Activated T-cell treated with anti-CD3 and anti-CD28 coated beads, Interleukin-2, amount 50 U/mL, for 24 hours (primary cell): Measurements from ENCODE around the gene VWA7.

ENCODE experiments used
- DNase-seq: peaks from one replicate; pipeline ENCODE4 v3.0.0-alpha.2; 2020
- H3K27ac Mint-ChIP-seq: 2 replicates; pipeline ENCODE4 v1.8.0; 2020; ENCODE audit warnings: mild to moderate bottlenecking, mixed read lengths
- H3K27me3 Mint-ChIP-seq: 2 replicates; pipeline ENCODE4 v1.8.0; 2020; ENCODE audit warnings: mixed read lengths
- H3K36me3 Mint-ChIP-seq: 2 replicates; pipeline ENCODE4 v1.8.0; 2020; ENCODE audit warnings: low read depth, mixed read lengths
- H3K4me1 Mint-ChIP-seq: 2 replicates; pipeline ENCODE4 v1.8.0; 2020; ENCODE audit warnings: low read depth, mixed read lengths
- H3K4me3 Mint-ChIP-seq: 2 replicates; pipeline ENCODE4 v1.8.0; 2020; ENCODE audit warnings: mild to moderate bottlenecking, moderate library complexity, mixed read lengths
- H3K9me3 Mint-ChIP-seq: 2 replicates; pipeline ENCODE4 v1.8.0; 2020; ENCODE audit warnings: mixed read lengths

The VWA7 gene

GRCh38 chr6:31727034-31727716 lies 50.0 kb downstream of the VWA7 start:
- H3K27ac Mint-ChIP-seq, result peak overlapping the region; percentile 65
- H3K4me1 Mint-ChIP-seq, result peaks cover 59% of the 10 kb centered on the region
- H3K9me3 Mint-ChIP-seq, result no peaks in the 10 kb centered on the region
- no peak overlapping the region for H3K4me3 Mint-ChIP-seq
- H3K27me3 Mint-ChIP-seq, result no peaks in the 10 kb centered on the region
- H3K36me3 Mint-ChIP-seq, result peaks cover 39% of the 10 kb centered on the region
- no peak for DNase-seq

DNA sequence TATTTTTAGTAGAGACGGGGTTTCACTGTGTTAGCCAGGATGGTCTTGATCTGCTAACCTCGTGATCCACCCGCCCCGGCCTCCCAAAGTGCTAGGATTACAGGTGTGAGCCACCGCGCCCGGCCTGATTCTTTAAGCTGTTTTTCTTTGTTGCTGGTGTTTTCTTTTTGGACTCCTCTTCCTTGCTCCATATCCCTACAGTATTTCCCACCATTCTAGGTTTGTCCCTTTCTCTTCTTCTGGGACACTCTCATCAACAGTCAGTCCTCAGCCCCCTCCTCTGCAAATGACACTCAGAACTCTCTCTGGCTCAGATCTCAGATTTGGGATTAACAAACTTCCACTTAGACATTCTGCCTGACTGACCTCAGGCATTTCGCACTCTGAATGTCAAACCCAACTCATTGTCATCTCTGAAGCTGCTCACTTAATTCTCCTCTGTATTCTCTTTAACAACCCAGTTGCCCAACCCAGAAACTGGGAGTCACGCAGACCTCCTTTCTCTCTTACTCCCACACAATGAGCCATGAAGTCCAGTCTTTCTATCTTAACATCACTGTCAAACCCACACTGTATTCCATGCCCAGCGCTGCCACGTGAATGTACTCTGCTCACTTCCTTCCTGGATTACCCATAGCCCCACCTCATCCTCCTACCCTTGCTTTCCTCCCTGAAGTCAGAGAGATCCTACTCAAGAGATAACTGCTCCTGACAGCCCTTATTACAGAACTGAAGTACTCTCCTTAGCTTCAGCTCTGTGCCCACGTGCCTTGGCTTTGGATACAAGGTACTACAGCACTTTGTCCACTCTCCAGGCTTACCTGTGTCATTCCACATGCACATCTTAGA lies 51.4 kb downstream of the VWA7 start:
- Mint-ChIP-seq H3K27ac (peak overlapping the region; percentile 31), H3K4me1 (peaks cover 52% of the 10 kb centered on the region), H3K4me3 (no peak overlapping the region), H3K9me3 (no peaks in the 10 kb centered on the region), H3K36me3 (peaks cover 24% of the 10 kb centered on the region), H3K27me3 (no peaks in the 10 kb centered on the region)
- no peak for DNase-seq

DNA sequence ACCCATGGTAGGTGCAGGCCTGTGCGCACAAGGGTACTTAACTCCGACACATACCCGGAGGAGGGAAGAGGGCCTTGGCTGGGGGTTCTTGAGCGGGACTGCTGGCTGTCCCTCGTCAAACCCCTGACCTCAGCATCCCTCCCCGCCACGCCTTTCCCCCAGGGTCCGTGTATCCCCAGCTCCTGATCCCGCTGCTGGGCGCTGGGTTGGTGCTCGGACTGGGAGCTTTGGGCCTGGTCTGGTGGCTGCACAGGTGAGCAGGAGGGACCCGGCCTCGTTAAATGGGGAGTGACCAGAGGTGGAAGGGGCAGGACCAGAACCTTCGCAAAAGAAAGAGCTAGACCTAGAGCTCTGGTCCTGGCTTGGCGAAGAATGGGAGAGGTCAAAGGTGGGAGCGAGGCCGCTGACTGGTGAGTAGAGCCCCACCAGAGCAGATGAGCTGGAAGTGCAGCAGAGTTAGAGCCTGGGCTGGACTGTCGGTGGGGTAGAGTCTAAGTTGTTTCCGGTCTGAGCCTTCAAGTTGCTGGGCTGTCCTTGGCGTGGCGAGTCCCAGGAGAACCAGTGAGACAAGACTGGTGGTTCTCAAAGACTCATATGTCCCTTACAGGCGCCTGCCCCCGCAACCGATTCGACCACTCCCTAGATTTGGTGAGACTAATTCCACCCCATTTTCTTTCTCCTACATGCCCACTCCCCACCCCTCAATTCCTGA lies 53.0 kb downstream of the VWA7 start:
- Mint-ChIP-seq H3K36me3 (peaks cover 11% of the 10 kb centered on the region), H3K9me3 (no peaks in the 10 kb centered on the region), H3K27ac (no peak overlapping the region), H3K4me1 (peaks cover 39% of the 10 kb centered on the region), H3K27me3 (no peaks in the 10 kb centered on the region), H3K4me3 (no peak overlapping the region)
- DNase-seq, result no peak

DNA sequence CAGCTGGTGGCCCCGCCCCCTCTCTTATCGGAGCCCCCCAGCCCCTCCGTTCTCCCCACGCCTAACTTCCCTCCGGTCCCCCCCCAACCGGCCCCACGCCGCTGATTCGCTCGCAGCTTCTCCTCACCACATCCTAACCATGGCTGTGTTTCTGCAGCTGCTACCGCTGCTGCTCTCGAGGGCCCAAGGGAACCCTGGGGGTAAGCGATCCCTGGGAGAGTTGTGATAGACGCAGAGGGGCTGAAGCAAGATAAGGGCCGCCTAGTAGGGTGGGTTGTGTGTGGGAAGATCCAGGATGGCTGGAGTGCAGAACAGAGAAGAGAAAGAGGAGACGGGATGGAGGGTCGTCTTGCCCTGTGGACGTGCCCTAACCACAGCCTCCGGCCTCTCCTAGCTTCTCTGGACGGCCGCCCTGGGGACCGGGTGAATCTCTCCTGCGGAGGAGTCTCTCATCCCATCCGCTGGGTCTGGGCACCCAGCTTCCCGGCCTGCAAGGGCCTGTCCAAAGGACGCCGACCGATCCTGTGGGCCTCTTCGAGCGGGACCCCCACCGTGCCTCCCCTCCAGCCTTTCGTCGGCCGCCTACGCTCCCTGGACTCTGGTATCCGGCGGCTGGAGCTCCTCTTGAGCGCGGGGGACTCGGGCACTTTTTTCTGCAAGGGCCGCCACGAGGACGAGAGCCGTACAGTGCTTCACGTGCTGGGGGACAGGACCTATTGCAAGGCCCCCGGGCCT lies 53.7 kb downstream of the VWA7 start, which contains the start of gene MPIG6B:
Gene MPIG6B, plus strand, starts transcription at position 129 of the 735 bp plus-strand sequence. Its CDS starts 11 bp downstream, at position 140.
- no peaks in the 10 kb centered on the region for H3K27me3 Mint-ChIP-seq
- H3K4me1 Mint-ChIP-seq, result peaks cover 31% of the 10 kb centered on the region
- peaks cover 6% of the 10 kb centered on the region for H3K36me3 Mint-ChIP-seq
- no peaks in the 10 kb centered on the region for H3K9me3 Mint-ChIP-seq
- no peak within 1 kb of the TSS for H3K27ac Mint-ChIP-seq
- peak within 1 kb of the TSS; percentile 30 for H3K4me3 Mint-ChIP-seq
- DNase-seq, result no peak

- Mint-ChIP-seq H3K27me3 (no peaks in the 10 kb centered on the region), H3K9me3 (no peaks in the 10 kb centered on the region), H3K4me3 (no peak overlapping the region), H3K4me1 (peaks cover 21% of the 10 kb centered on the region), H3K36me3 (no peaks in the 10 kb centered on the region), H3K27ac (no peak overlapping the region)
- DNase-seq, result no peak
Observed at GRCh38 chr6:31722173-31722572, 55.0 kb downstream of the VWA7 start.

DNA sequence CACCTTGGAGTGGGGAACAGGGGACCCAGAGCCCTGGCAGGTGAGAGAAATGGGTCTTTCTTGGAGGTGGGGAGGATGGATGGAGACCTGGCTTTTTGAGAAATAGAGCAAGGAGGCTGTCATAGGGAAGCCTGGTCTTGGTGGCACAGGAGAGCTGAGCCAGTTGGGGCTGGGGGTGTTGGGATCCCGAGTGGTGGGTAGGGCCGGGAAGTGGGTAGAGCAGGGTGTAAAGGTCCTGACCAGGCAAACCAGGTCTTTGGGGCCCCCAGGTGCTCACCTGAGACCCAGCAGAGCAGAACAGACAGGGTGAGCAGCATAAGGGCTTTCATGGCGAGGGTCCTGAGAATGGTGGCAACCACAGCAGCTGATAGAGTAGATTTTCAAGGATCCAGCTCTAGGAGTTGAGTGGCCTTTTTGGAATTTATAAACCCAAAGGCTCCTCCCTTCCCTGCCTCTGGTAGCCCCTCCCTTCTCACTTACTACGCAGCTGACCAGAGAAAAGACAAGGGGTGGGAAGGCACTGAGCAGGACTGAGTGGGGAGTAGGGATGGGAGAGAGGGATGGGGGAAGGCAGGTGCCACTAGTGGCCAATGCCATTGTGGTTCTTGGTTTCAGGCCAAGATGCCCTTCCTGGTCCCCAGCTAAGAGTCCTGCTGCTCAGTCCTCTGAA lies 55.6 kb downstream of the VWA7 start, which contains the start of gene LY6G6C:
Gene LY6G6C, minus strand, starts transcription at position 396 of the 670 bp plus-strand sequence. Its CDS starts 67 bp downstream, at position 329.
- Mint-ChIP-seq H3K4me3 (no peak within 1 kb of the TSS), H3K27me3 (no peaks in the 10 kb centered on the region), H3K36me3 (no peaks in the 10 kb centered on the region), H3K4me1 (peaks cover 14% of the 10 kb centered on the region), H3K9me3 (no peaks in the 10 kb centered on the region), H3K27ac (no peak within 1 kb of the TSS)
- DNase-seq, result no peak

GRCh38 chr6:31720196-31720770 lies 56.8 kb downstream of the VWA7 start:
- Mint-ChIP-seq H3K9me3 (no peaks in the 10 kb centered on the region), H3K27me3 (no peaks in the 10 kb centered on the region), H3K27ac (no peak overlapping the region), H3K4me3 (no peak overlapping the region), H3K36me3 (no peaks in the 10 kb centered on the region), H3K4me1 (peaks cover 4% of the 10 kb centered on the region)
- DNase-seq, result no peak

DNA sequence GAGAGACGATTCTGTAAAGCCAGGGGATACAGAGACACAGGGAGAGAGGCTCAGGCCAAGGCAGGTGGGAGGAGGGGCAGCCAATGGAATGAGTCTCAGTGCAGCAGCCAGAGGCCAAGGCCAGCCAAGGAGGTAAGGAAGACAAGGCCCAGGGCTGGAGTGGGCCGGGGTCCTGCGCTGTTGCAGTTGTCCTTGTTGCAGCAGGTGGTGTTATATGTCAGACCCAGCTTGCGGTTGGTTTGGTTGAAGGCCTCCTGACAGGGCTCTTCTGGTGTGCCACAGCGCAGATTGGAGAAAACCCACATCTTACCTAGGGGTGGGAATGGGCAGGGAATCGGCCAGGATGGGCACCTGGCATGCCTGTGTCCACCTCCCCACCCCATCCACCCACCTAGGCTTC lies 58.1 kb downstream of the VWA7 start:
- Mint-ChIP-seq H3K4me3 (no peak overlapping the region), H3K36me3 (no peaks in the 10 kb centered on the region), H3K4me1 (peaks cover 5% of the 10 kb centered on the region), H3K27me3 (no peaks in the 10 kb centered on the region), H3K9me3 (no peaks in the 10 kb centered on the region), H3K27ac (no peak overlapping the region)
- no peak for DNase-seq

GRCh38 chr6:31718265-31718664 lies 58.9 kb downstream of the VWA7 start:
- Mint-ChIP-seq H3K36me3 (no peaks in the 10 kb centered on the region), H3K27ac (no peak overlapping the region), H3K27me3 (no peaks in the 10 kb centered on the region), H3K4me3 (no peak overlapping the region), H3K9me3 (no peaks in the 10 kb centered on the region), H3K4me1 (peaks cover 5% of the 10 kb centered on the region)
- DNase-seq, result no peak

GRCh38 chr6:31717499-31718222 lies 59.5 kb downstream of the VWA7 start:
- H3K4me1 Mint-ChIP-seq, result peaks cover 4% of the 10 kb centered on the region
- no peaks in the 10 kb centered on the region for H3K9me3 Mint-ChIP-seq
- no peaks in the 10 kb centered on the region for H3K27me3 Mint-ChIP-seq
- no peak overlapping the region for H3K27ac Mint-ChIP-seq
- DNase-seq, result no peak
- no peaks in the 10 kb centered on the region for H3K36me3 Mint-ChIP-seq
- no peak overlapping the region for H3K4me3 Mint-ChIP-seq
